DMS 273 treated with DMSO at 0.1 percent for 48 hours (cell line): ENCODE data around the gene HSPB6.
"Not testable (repeated sequence)": the region's sequence is repeated elsewhere in the genome, so short reads cannot be mapped to it uniquely, and the experiment has no call there.

Experiments used
- DNase-seq: peaks from one replicate; lab custom pipeline; 2025; lab: John Stamatoyannopoulos, UW

Gene HSPB6

GRCh38 chr19:35786299-35787160 lies 29.7 kb upstream of the HSPB6 start:
- no peak for DNase-seq

DNA sequence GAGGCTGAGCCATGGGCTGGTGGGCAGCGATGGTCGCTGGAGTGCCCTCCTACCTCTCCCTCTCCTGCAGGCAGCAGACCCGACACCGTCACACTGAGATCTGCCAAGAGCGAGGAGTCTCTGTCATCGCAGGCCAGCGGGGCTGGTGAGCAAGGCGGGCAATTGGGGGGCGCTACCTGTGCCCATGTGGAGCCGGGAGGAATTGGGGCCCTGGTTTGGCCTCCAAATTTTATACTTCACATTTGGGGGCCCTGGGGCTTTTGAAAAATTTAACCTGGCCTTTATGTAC lies 28.5 kb upstream of the HSPB6 start:
- DNase-seq: no peak

DNA sequence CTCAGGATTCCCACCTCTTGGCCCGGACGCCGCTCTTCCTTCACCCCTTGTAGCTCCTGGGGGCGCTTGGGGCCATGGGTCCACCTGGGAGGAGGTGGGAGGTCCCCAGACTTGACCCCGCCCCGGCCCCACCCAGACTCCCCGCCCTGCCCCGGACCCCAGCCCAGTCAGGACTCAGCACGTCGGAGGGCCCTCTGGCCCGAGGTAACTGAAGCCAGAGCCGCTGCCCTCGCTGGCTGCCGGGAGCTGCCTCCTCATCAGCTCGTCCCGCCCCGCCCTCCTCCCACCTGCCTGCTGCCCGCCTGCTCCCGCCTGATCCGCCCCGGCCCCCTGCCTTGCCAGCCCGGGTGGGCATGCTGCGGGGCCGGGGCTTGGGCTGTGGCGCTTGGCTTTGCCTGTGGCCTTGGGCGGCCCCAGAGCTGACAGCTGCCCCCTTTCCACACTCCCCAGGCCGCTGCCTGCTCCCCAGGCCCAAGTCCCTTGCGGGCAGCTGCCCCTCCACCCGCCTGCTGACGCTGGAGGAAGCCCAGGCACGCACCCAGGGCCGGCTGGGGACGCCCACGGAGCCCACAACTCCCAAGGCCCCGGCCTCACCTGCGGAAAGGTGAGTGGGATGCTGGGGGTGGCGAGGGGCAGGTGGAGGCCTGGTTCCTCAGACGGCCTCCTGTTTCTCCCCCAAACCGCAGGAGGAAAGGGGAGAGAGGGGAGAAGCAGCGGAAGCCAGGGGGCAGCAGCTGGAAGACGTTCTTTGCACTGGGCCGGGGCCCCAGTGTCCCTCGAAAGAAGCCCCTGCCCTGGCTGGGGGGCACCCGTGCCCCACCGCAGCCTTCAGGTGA lies 27.9 kb upstream of the HSPB6 start:
- DNase-seq: no peak

DNA sequence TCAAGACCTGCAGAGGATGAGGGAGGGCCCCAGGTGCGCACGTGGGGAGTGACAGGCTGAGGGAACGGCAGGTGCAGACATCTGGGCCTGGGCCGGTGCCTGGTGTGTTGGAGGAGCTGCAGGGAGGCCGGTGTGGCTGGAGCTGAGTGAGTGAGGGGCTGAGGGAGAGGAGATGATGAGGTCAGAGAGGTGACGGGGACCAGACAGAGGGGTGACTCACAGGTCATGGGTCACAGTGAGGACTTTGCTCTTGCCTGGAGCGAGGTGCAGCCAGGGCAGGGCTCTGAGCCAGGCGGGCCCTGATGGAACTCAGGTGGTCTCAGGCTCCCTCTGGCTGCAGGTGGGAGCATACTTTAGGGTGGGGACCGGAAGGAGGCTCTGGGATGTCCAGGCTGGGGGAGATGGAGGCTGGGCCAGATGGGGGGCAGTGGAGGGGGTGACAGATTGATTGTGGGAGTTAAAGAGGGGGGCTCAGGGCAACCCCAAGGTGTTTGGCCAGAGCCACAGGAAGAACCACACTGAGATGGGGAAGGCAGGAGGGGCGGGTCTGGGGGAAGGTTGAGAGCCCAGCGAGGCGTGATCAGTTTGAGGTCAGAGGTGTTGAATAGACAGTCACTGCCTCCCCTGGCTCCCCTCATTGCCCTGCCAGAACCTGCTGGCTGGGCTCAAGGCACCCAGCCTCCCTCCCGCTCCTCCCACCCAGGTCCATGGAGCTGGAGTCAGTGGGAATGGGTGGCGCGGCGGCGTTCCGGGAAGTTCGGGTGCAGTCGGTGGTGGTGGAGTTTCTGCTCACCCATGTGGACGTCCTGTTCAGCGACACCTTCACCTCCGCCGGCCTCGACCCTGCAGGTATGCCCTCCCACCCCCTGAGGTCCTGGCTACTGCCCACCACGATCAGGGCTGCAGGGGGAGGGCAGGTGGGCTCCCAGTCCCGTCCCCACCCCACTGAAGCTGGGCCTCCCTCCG lies 26.9 kb upstream of the HSPB6 start:
- no peak for DNase-seq

DNA sequence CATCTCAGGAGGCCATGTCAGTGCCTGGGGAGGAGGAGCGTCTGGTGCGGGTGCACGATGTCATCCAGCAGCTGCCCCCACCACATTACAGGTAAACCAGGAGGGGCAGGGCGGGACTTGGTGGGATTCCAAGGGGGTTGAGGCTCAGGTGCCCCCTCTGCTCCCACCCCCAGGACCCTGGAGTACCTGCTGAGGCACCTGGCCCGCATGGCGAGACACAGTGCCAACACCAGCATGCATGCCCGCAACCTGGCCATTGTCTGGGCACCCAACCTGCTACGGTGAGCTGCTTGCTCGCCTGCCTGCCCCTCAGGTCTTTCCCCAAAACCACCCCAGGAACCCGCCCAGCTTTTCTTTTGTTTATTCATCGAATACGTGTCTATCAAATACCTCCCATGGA lies 25.8 kb upstream of the HSPB6 start:
- DNase-seq: no peak

GRCh38 chr19:35781650-35782049 lies 24.8 kb upstream of the HSPB6 start:
- no peak for DNase-seq

- DNase-seq: no peak
Measured at GRCh38 chr19:35780717-35781116, 23.9 kb upstream of the HSPB6 start.

DNA sequence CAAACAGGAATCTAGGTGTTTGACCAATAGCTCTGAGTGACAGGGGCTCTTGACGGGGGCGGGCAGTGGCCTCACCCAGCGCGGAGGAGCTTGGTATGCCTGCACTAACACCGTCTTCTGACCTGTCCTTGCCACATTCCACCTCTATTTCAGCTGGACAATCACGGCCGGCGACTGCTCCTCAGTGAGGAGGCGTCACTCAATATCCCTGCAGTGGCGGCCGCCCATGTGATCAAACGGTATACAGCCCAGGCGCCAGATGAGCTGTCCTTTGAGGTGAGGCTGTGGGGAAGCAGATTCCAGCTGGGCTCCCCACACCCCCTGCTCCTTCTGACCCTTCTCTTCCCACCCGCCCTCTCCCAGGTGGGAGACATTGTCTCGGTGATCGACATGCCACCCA lies 23.2 kb upstream of the HSPB6 start:
- DNase-seq: no peak

DNA sequence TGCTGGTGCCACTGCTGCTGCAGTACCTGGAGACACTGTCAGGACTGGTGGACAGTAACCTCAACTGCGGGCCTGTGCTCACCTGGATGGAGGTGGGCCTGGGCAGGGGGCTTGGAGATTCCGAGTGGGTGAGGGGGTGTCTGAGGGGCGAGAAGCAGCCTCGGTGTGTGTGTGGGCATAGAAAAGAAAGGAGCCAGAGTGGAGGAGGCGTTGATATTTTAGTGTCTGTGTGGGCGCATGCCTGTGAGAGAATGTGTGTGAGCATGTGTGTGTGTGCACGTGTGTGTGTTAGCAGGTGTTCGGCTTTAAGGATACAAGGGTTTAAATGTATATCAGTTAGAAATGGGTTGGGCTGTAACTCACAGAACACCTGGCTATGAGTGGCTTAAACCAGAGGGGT lies 22.2 kb upstream of the HSPB6 start:
- no peak for DNase-seq

DNA sequence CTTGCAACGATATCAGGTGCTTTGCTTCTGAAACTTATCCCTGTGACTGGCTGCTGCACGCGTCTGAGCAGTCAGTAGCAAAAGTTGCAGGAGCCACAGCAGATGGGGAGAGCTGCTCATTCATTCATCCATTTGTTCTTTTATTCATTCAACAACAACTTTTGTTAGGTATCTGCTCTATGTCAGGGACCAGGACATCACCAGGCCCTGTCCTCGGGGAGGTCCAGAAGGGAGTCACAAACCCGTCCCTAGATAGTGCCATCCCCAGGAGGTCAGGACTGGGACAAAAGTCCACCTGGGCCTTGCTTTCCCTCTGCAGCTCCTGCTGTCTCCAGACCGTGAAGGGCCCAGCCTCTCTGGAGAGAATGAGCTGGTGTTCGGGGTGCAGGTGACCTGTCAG lies 21.1 kb upstream of the HSPB6 start:
- DNase-seq: no peak

DNA sequence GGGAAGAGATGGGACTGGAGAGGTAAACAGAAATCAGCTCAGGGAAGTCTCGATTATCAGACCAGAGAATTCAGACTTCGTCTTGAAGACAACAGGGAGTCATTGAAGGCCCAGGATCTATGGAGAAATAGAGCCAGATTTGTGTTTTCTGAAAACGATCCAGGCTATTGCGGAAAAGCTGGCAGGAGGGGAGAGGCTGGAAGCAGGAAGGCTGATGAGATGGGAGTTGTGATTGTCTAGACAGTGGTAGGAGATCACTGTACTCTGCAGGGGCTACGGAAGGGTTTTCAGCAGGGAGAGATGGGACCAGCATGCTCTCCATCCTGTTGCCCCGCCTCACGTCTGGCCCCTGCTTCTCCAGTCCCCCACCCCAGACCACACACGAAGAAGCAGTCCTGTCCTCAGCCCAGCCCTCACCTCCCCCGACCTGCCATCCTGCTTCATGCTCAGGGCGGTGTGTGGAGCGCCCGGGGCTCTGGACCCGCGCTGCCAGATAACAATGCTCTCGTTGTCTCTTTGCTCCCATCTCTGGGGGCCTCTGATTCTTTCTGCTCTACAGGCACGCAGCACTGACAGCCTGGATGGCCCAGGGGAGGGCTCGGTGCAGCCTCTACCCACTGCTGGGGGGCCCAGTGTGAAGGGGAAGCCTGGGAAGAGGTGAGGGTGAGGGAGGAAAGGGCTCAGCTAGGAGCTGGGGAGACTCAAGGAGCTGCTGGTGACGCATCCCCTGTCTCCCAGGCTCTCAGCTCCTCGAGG lies 20.4 kb upstream of the HSPB6 start:
- DNase-seq: no peak

DNA sequence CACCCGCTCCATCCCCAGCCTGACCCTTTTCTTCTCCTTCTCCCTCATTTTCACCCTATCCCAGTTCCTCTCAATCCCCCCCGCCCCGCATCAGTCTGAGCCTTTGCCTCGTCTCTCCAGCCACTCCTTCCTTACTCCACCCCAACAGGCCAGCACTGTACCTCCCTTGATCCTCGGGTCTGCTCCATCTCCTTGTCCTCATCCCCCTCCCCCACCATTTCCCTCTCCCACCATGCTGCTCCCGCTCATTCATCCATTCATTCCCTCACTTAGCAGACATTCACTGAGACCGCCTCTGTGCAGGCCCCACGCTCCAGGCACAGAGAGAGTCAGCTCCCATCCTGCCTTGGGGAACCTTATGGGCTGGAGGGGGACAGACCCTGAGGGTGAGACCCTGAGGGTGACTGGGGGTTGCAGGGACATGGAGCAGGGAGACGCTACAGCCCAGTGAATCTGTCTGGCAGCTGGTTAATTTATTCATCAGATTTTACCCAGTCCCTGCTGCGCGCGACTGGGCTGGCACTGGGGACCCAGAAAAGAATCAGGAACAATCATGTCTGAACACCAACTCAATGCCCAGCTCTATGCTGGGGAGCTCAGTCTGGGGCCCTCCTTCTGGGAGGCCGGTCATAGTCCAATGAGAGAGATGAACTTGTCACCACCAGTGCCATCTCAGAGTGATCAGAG lies 19.4 kb upstream of the HSPB6 start:
- DNase-seq: no peak

- peak; percentile 92 for DNase-seq
Measured at GRCh38 chr19:35775298-35776101, 18.7 kb upstream of the HSPB6 start, which contains the start of gene ARHGAP33. Gene ARHGAP33, plus strand, starts transcription at chr19:35775564. Its CDS starts 95 bp downstream, at chr19:35775659.

- no peak for DNase-seq
Measured at GRCh38 chr19:35775046-35775297, 18.1 kb upstream of the HSPB6 start.

- no peak for DNase-seq
Measured at GRCh38 chr19:35774274-35775045, 17.6 kb upstream of the HSPB6 start.

GRCh38 chr19:35773020-35773806 lies 16.4 kb upstream of the HSPB6 start:
- DNase-seq: no peak

GRCh38 chr19:35772362-35772761 lies 15.5 kb upstream of the HSPB6 start:
- not testable (repeated sequence) for DNase-seq

DNA sequence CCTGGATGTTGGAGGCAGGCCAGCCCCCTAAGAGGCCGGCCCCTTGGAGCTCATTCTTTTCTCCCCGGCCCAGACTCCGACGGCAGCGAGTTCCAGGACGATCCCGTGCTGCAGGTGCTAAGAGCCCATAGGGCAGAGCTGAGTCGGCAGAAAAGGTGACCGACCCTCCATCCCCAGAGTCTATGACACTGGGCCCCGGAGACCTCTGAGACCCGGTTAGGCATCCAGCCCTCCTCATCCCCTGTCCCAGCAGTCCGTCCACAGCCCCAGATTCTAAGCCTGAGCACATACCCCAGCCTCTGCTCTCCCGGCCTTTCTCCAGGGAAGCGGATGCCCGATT lies 11.2 kb upstream of the HSPB6 start:
- DNase-seq: no peak
